H1 (cell line): ENCODE results near the gene GPR15LG. TPM values are rescaled to one million over a fixed set of nuclear protein-coding genes. Genes with fewer than 3 reads are reported as not detected.

Source experiments
- CTCF ChIA-PET: fragments of 300-600 bp; sonication (Branson Sonifier 250); formaldehyde crosslinking; loops from one replicate; lab custom pipeline; 2021; ENCODE audit not compliant: partially characterized antibody; lab: Charles Lee
- POLR2A ChIA-PET: fragments of 300-600 bp; sonication (Branson Sonifier 250); formaldehyde crosslinking; loops from one replicate; lab custom pipeline; 2021; ENCODE audit warnings: inconsistent platforms; ENCODE audit not compliant: partially characterized antibody; lab: Charles Lee
- DNase-seq, 2 experiments: peaks; one replicate each; pipeline versions ENCODE4 v3.0.0 to v3.0.0-alpha.2; 2010 to 2022; ENCODE audit warnings: low spot score in 2 of 2, low read depth in 1 of 2, mixed read lengths in 1 of 2
- FAIRE-seq: peaks from 2 replicates; lab custom pipeline; 2011; peaks lifted over from hg19 to GRCh38; lab: Jason Lieb, UNC
- H2AFZ ChIP-seq: 2 replicates; pipeline ENCODE4 v1.8.1; 2012; ENCODE audit warnings: low read length, inconsistent platforms
- H2AK5ac ChIP-seq: 2 replicates; pipeline ENCODE4 v1.6.1; 2013; ENCODE audit warnings: low read depth, low read length
- H2BK120ac ChIP-seq: replicated peaks from 2 replicates; pipeline ENCODE3; 2013; ENCODE audit warnings: low read depth, low read length, inconsistent platforms
- H2BK12ac ChIP-seq: 2 replicates; pipeline ENCODE4 v1.6.1; 2013; ENCODE audit warnings: low read depth, low read length
- H2BK15ac ChIP-seq: 2 replicates; pipeline ENCODE4 v1.6.1; 2013; ENCODE audit warnings: low read length
- H2BK20ac ChIP-seq: 2 replicates; pipeline ENCODE4 v1.6.1; 2013; ENCODE audit warnings: low read length
- H2BK5ac ChIP-seq: 2 replicates; pipeline ENCODE4 v1.6.1; 2013; ENCODE audit warnings: low read depth, low read length
- H3K14ac ChIP-seq: 2 replicates; pipeline ENCODE4 v1.6.1; 2013; ENCODE audit warnings: inconsistent platforms; ENCODE audit not compliant: insufficient read length
- H3K18ac ChIP-seq: 2 replicates; pipeline ENCODE4 v1.6.1; 2013; ENCODE audit warnings: low read length; ENCODE audit errors: extremely low read depth
- H3K23ac ChIP-seq: 2 replicates; pipeline ENCODE4 v1.6.1; 2013; ENCODE audit warnings: inconsistent platforms; ENCODE audit not compliant: insufficient read length
- H3K23me2 ChIP-seq: 2 replicates; pipeline ENCODE4 v1.6.1; 2013; ENCODE audit warnings: low read depth, low read length
- H3K27ac ChIP-seq: 2 replicates; pipeline ENCODE4 v1.6.1; 2011; ENCODE audit warnings: low read depth, low read length, inconsistent platforms
- H3K27me3 ChIP-seq, 4 experiments: replicated peaks in 1 of 4; 1 replicate in 1 of 4; 2 replicates in 3 of 4; pipeline versions ENCODE4 v1.6.1 to v1.8.1; 2011 to 2013; ENCODE audit warnings: low read length in 3 of 4, mild to moderate bottlenecking in 3 of 4, inconsistent platforms in 2 of 4, mixed read lengths in 2 of 4, moderate library complexity in 1 of 4; ENCODE audit not compliant: control insufficient read depth in 3 of 4, insufficient read depth in 3 of 4; ENCODE audit errors: extremely low read depth in 1 of 4
- H3K36me3 ChIP-seq, 4 experiments: 2 replicates each; pipeline versions ENCODE4 v1.6.1 to v1.8.1; 2011 to 2013; ENCODE audit warnings: mild to moderate bottlenecking in 4 of 4, low read length in 3 of 4, moderate library complexity in 2 of 4, control low read depth in 1 of 4, inconsistent platforms in 1 of 4; ENCODE audit not compliant: insufficient read depth in 4 of 4, control insufficient read depth in 2 of 4
- H3K4ac ChIP-seq: replicated peaks from 2 replicates; pipeline ENCODE3; 2013; ENCODE audit warnings: low read length, low read depth, mixed read lengths, inconsistent platforms; ENCODE audit not compliant: insufficient read length
- H3K4me1 ChIP-seq, 4 experiments: replicated peaks in 1 of 4; 1 replicate in 1 of 4; 2 replicates in 3 of 4; pipeline versions ENCODE4 v1.6.1 to v1.8.1; 2011 to 2013; ENCODE audit warnings: low read length in 3 of 4, inconsistent platforms in 2 of 4, mixed read lengths in 1 of 4; ENCODE audit not compliant: insufficient read depth in 4 of 4, control insufficient read depth in 3 of 4
- H3K4me2 ChIP-seq, 2 experiments: 2 replicates each; pipeline versions ENCODE4 v1.6.1 to v1.8.1; 2011 to 2013; ENCODE audit warnings: low read depth in 2 of 2, low read length in 2 of 2, control low read depth in 1 of 2, inconsistent platforms in 1 of 2, mild to moderate bottlenecking in 1 of 2; ENCODE audit not compliant: insufficient read depth in 1 of 2
- H3K4me3 ChIP-seq, 4 experiments: fragments of 200-600, 300-600 bp in 1 of 4; sonication (generic), shearing (Covaris generic), sonication (Bioruptor Twin) in 1 of 4; 2 replicates each; pipeline versions ENCODE4 v1.5.1 to v1.8.1; 2011 to 2016; ENCODE audit warnings: low read length in 4 of 4, low read depth in 3 of 4, control low read depth in 2 of 4, inconsistent platforms in 2 of 4, mild to moderate bottlenecking in 2 of 4, mixed read lengths in 1 of 4, moderate library complexity in 1 of 4; ENCODE audit not compliant: insufficient read depth in 2 of 4; ENCODE audit errors: extremely low read depth in 1 of 4
- H3K56ac ChIP-seq: replicated peaks from 2 replicates; pipeline ENCODE3; 2013; ENCODE audit warnings: low read depth, mild to moderate bottlenecking, mixed read lengths, low read length, inconsistent platforms; ENCODE audit not compliant: insufficient read length
- H3K79me1 ChIP-seq: 2 replicates; pipeline ENCODE4 v1.6.1; 2013; ENCODE audit warnings: low read depth, low read length, control low read depth
- H3K79me2 ChIP-seq, 2 experiments: 2 replicates each; pipeline versions ENCODE4 v1.6.1 to v1.8.1; 2012 to 2013; ENCODE audit warnings: low read length in 2 of 2, mild to moderate bottlenecking in 2 of 2, inconsistent platforms in 1 of 2; ENCODE audit not compliant: insufficient read depth in 2 of 2, control insufficient read depth in 1 of 2
- H3K9ac ChIP-seq, 4 experiments: replicated peaks in 1 of 4; 1 replicate in 1 of 4; 2 replicates in 3 of 4; pipeline versions ENCODE4 v1.6.1 to v1.8.1; 2011 to 2013; ENCODE audit warnings: low read depth in 3 of 4, low read length in 3 of 4, control low read depth in 2 of 4, mild to moderate bottlenecking in 2 of 4, moderate library complexity in 2 of 4, inconsistent platforms in 1 of 4; ENCODE audit errors: extremely low read depth in 1 of 4
- H3K9me3 ChIP-seq, 2 experiments: 2 replicates each; pipeline versions ENCODE4 v1.6.1 to v1.8.1; 2012 to 2013; ENCODE audit warnings: mild to moderate bottlenecking in 2 of 2, moderate library complexity in 2 of 2, control low read depth in 1 of 2, inconsistent platforms in 1 of 2, low read depth in 1 of 2, low read length in 1 of 2, mixed read lengths in 1 of 2; ENCODE audit not compliant: insufficient read depth in 2 of 2
- H4K20me1 ChIP-seq, 2 experiments: replicated peaks in 1 of 2; 2 replicates each; pipeline versions ENCODE3 to v1.8.1; 2011 to 2013; ENCODE audit warnings: inconsistent platforms in 2 of 2, low read length in 2 of 2, mild to moderate bottlenecking in 1 of 2; ENCODE audit not compliant: insufficient read depth in 2 of 2, control insufficient read depth in 1 of 2
- H4K5ac ChIP-seq: 2 replicates; pipeline ENCODE4 v1.6.1; 2013; ENCODE audit warnings: low read length, low read depth, mixed read lengths, inconsistent platforms; ENCODE audit not compliant: insufficient read length
- H4K8ac ChIP-seq: 2 replicates; pipeline ENCODE4 v1.8.0; 2013; ENCODE audit warnings: mild to moderate bottlenecking, moderate library complexity, low read length, inconsistent platforms; ENCODE audit not compliant: insufficient read depth; ENCODE audit errors: extremely low read depth
- H4K91ac ChIP-seq: replicated peaks from 2 replicates; pipeline ENCODE3; 2013; ENCODE audit warnings: low read length, mixed read lengths, inconsistent platforms; ENCODE audit not compliant: insufficient read length
- CTCF ChIP-seq, 3 experiments: IDR thresholded peaks; 1 replicate in 2 of 3; 2 replicates in 1 of 3; pipeline versions ENCODE4 v1.5.1 to v1.6.1; 2011; ENCODE audit warnings: low read length in 3 of 3, mild to moderate bottlenecking in 3 of 3, inconsistent platforms in 2 of 3, low read depth in 1 of 3, moderate library complexity in 1 of 3; ENCODE audit not compliant: insufficient read depth in 1 of 3; ENCODE audit errors: control extremely low read depth in 1 of 3
- E2F6 ChIP-seq: IDR thresholded peaks from 2 replicates; pipeline ENCODE4 v1.6.1; 2012; ENCODE audit warnings: inconsistent platforms
- FOSL1 ChIP-seq: IDR thresholded peaks from 2 replicates; pipeline ENCODE4 v1.6.1; 2011; ENCODE audit warnings: mild to moderate bottlenecking, low read depth, low read length, moderate library complexity; ENCODE audit not compliant: insufficient read depth
- JUN ChIP-seq: IDR thresholded peaks from 2 replicates; pipeline ENCODE4 v1.6.1; 2011; ENCODE audit warnings: low read depth, mild to moderate bottlenecking, improper control_type of control experiment, low read length
- RAD21 ChIP-seq, 2 experiments: IDR thresholded peaks in 1 of 2; conservative IDR thresholded peaks in 1 of 2; 2 replicates each; pipeline ENCODE4 v1.6.1; 2011; ENCODE audit warnings: low read depth in 2 of 2, low read length in 2 of 2, improper control_type of control experiment in 1 of 2, inconsistent platforms in 1 of 2, mild to moderate bottlenecking in 1 of 2, moderate library complexity in 1 of 2
- SAP30 ChIP-seq: fragments of 300-600 bp; sonication (generic); IDR thresholded peaks from 2 replicates; pipeline ENCODE4 v1.7.1; 2012; ENCODE audit warnings: low read length, moderate library complexity, mild to moderate bottlenecking, inconsistent platforms; ENCODE audit not compliant: insufficient read depth, insufficient replicate concordance
- SIRT6 ChIP-seq: IDR thresholded peaks from one replicate; pipeline ENCODE4 v1.7.1; 2012; ENCODE audit warnings: low read length, inconsistent platforms
- TBP ChIP-seq: IDR thresholded peaks from 2 replicates; pipeline ENCODE4 v1.6.1; 2011; ENCODE audit warnings: low read depth, low read length, improper control_type of control experiment
- USF2 ChIP-seq: IDR thresholded peaks from 2 replicates; pipeline ENCODE4 v1.6.1; 2011; ENCODE audit warnings: low read length, improper control_type of control experiment
- WGBS, 2 experiments: shearing (Covaris generic) in 1 of 2; methylation state at CpG; one replicate each; pipeline versions ENCODE4 v1.1.6 to v1.1.7; 2013 to 2015; ENCODE audit warnings: low lambda C conversion rate in 2 of 2, mixed read lengths in 2 of 2, inconsistent platforms in 1 of 2, low coverage in 1 of 2, missing lambda C conversion rate in 1 of 2; ENCODE audit not compliant: insufficient replicate concordance in 2 of 2, insufficient coverage in 1 of 2, insufficient read length in 1 of 2; ENCODE audit errors: extremely low coverage in 1 of 2, missing lambda C conversion rate in 1 of 2; 5-methylcytosine and 5-hydroxymethylcytosine counted together
- polyA plus RNA-seq, 7 experiments: library from polyadenylated mRNA; depleted of rRNA in 3 of 7; stranded (reverse) in 5 of 7; unstranded in 2 of 7; fragments of >200 nt in 5 of 7; fragments of 200-250 nt in 2 of 7; gene quantifications; 1 replicate in 5 of 7; 2 replicates in 1 of 7; 4 replicates in 1 of 7; pipeline versions ENCODE4 v1.2.1 to v1.2.3, GENCODE V29; 2011 to 2013; ENCODE audit warnings: missing spikeins in 2 of 7, mixed read lengths in 2 of 7
- total RNA-seq: library from RNA; stranded (reverse); fragmentation: NEBNext Ultra II Directional; extraction: Animal tissue kit (Norgen Biotek cat#: 25700); gene quantifications from 2 replicates; pipeline ENCODE4 v1.2.1, GENCODE V29; 2021

GPR15LG gene
- total and polyA plus RNA-seq, 2 of the 8 experiments (the other 6 are each of a cell fraction or from before 2014, with no cell fraction given) = not detected

GRCh38 chr10:84226616-84227015, 53.0 kb downstream of the GPR15LG start:
- Histone ChIP-seq H2BK5ac (no peak overlapping the region), H3K4me2 (no peak overlapping the region), H3K23me2 (no peaks in the 10 kb centered on the region), H3K18ac (no peak overlapping the region), H2BK12ac (no peak overlapping the region), H3K9me3 (no peaks in the 10 kb centered on the region), H4K20me1 (peaks cover 0 to 4% of the 10 kb centered on the region in 2 experiments), H4K91ac (no peak overlapping the region), H2AK5ac (no peak overlapping the region), H3K4me1 (no peaks in the 10 kb centered on the region), H4K5ac (no peak overlapping the region), H2BK20ac (no peak overlapping the region), H4K8ac (no peak overlapping the region), H3K23ac (no peak overlapping the region), H3K14ac (no peak overlapping the region), H3K36me3 (no peaks in the 10 kb centered on the region), H3K79me1 (no peaks in the 10 kb centered on the region), H3K27ac (no peak overlapping the region), H2AFZ (no peak overlapping the region), H3K27me3 (0 out of 7 replicates have a peak, but pooled peaks cover 0 to 2% (median 0%) of the 10 kb centered on the region in 4 experiments), H2BK15ac (no peak overlapping the region), H3K56ac (no peak overlapping the region), H3K79me2 (no peaks in the 10 kb centered on the region), H3K9ac (no peak overlapping the region), H3K4ac (no peak overlapping the region), H2BK120ac (no peak overlapping the region), H3K4me3 (no peak overlapping the region)
- 79% methylated on average over 3 of the region's 3 CpGs; no CpG with 5 or more reads in 1 of the 2 experiments for WGBS, 2 experiments
- DNase-seq (no peak), FAIRE-seq (no peak)
- ChIA-PET CTCF (interaction anchor here (1.0 to 6.0 kb wide), 5 partner anchors 10 to 311 kb away, joined by 3 to 59 read pairs (median 4); no protein-coding TSS in a partner anchor), POLR2A (no interaction called here)
- TF ChIP-seq SAP30 (no peak), RAD21 (IDR thresholded peaks at IDR 0.05 in 1 of 2, conservative IDR thresholded peaks at IDR 0.05 in 1 of 2; ENCODE audit: low read depth in 2 of 2, low read length in 2 of 2) (no peak), CTCF (IDR thresholded peaks at IDR 0.05; ENCODE audit: control extremely low read depth in 1 of 3, insufficient read depth in 1 of 3, low read depth in 1 of 3, low read length in 3 of 3) (no peak), E2F6 (no peak), SIRT6 (no peak), JUN (no peak), USF2 (no peak), FOSL1 (no peak), TBP (no peak)
